ENCODE data around the gene GRIN2A.

DNA sequence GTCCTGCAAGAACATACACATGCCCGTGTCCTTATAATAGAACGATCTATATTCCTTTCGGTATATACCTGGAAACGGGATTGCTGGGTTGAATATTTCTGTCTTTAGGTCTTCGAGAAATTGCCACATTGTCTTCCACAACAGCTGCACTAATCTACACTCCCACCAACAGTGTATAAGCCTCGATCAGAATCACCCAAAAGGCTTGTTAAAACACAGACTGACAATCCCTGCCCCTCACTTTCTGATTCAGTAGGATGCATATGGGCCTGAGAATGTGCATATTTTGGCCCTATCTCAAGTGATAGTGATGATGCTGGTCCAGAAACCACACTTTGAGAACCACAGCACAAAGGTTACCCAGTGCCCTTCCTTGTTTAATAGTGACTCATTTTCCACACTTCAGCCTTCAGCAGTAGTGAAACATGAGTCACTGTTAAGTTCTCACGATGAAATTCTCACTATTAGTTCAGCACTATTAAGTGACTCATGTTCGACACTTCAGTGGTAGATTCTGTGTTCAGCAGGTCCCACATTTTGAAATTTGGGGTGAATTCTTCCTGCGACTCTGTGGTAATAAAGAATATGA is 215.6 kb downstream of the GRIN2A start:
- no peak for TF ChIP-seq POLR2AphosphoS5 (IDR thresholded peaks at IDR 0.05; ENCODE audit: low read depth)
- TF ChIP-seq, protein P1, sequence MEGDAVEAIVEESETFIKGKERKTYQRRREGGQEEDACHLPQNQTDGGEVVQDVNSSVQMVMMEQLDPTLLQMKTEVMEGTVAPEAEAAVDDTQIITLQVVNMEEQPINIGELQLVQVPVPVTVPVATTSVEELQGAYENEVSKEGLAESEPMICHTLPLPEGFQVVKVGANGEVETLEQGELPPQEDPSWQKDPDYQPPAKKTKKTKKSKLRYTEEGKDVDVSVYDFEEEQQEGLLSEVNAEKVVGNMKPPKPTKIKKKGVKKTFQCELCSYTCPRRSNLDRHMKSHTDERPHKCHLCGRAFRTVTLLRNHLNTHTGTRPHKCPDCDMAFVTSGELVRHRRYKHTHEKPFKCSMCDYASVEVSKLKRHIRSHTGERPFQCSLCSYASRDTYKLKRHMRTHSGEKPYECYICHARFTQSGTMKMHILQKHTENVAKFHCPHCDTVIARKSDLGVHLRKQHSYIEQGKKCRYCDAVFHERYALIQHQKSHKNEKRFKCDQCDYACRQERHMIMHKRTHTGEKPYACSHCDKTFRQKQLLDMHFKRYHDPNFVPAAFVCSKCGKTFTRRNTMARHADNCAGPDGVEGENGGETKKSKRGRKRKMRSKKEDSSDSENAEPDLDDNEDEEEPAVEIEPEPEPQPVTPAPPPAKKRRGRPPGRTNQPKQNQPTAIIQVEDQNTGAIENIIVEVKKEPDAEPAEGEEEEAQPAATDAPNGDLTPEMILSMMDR (IDR thresholded peaks at IDR 0.05; ENCODE audit: insufficient read depth, low read length), result no peak
- TF ChIP-seq, protein P2, sequence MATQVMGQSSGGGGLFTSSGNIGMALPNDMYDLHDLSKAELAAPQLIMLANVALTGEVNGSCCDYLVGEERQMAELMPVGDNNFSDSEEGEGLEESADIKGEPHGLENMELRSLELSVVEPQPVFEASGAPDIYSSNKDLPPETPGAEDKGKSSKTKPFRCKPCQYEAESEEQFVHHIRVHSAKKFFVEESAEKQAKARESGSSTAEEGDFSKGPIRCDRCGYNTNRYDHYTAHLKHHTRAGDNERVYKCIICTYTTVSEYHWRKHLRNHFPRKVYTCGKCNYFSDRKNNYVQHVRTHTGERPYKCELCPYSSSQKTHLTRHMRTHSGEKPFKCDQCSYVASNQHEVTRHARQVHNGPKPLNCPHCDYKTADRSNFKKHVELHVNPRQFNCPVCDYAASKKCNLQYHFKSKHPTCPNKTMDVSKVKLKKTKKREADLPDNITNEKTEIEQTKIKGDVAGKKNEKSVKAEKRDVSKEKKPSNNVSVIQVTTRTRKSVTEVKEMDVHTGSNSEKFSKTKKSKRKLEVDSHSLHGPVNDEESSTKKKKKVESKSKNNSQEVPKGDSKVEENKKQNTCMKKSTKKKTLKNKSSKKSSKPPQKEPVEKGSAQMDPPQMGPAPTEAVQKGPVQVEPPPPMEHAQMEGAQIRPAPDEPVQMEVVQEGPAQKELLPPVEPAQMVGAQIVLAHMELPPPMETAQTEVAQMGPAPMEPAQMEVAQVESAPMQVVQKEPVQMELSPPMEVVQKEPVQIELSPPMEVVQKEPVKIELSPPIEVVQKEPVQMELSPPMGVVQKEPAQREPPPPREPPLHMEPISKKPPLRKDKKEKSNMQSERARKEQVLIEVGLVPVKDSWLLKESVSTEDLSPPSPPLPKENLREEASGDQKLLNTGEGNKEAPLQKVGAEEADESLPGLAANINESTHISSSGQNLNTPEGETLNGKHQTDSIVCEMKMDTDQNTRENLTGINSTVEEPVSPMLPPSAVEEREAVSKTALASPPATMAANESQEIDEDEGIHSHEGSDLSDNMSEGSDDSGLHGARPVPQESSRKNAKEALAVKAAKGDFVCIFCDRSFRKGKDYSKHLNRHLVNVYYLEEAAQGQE (IDR thresholded peaks at IDR 0.05; ENCODE audit: insufficient replicate concordance, low read depth), result no peak
- no peak for TF ChIP-seq SPI1 (IDR thresholded peaks at IDR 0.05; ENCODE audit: borderline replicate concordance, low read depth)
- no peak for TF ChIP-seq GABPA (IDR thresholded peaks at IDR 0.05; ENCODE audit: low read depth)

Data from HL-60 (cell line).